Left ventricle myocardium superior (tissue), 1 donor: ENCODE measurements around the gene TPRG1L. TPM values are rescaled to one million over a fixed set of nuclear protein-coding genes. Genes with fewer than 3 reads are reported as not detected.

ENCODE experiments used
- ATAC-seq: fragments of 200-7000 bp; cut with Tn5 transposase; one replicate; pipeline ENCODE4 v1.9.1; 2020; ENCODE audit warnings: mild to moderate bottlenecking, moderate library complexity
- DNase-seq: peaks from one replicate; pipeline ENCODE4 v3.0.0-alpha.2; 2020
- intact Hi-C: fragments of 100-400 bp; cut with micrococcal nuclease; formaldehyde crosslinking; loops from one replicate; pipeline ENCODE4 v1.11.0; 2022
- total RNA-seq: library from RNA; stranded (reverse); fragmentation: NEBNext Ultra II Directional; extraction: Animal tissue kit (Norgen Biotek cat#: 25700); gene quantifications from one replicate; pipeline ENCODE4 v1.2.1, GENCODE V29; 2021
- donor health status: DM: no; HTN: yes; CAD: no; lungs with severe emphysema.

The TPRG1L gene
- total RNA-seq, 1 donor from 2014 or later: 48.6 TPM

- intact Hi-C loops: no loop called here
- DNase-seq: peak; percentile 19
- ATAC-seq: no peak
Observed at GRCh38 chr1:3636531-3636930, 11.7 kb downstream of the TPRG1L start.

- no peak for DNase-seq
- intact Hi-C loops: no loop called here
Observed at GRCh38 chr1:3638027-3638426, 13.2 kb downstream of the TPRG1L start.

GRCh38 chr1:3638676-3639075 is 13.9 kb downstream of the TPRG1L start:
- DNase-seq (no peak), ATAC-seq (no peak)
- intact Hi-C loops: no loop called here

More at GRCh38 chr1:3638027-3638426, 13.2 kb downstream of the TPRG1L start:
- no peak for ATAC-seq

GRCh38 chr1:3639397-3639911 is 14.6 kb downstream of the TPRG1L start:
- DNase-seq (no peak), ATAC-seq (no peak)
- intact Hi-C loops: no loop called here

GRCh38 chr1:3640121-3640837 is 15.5 kb downstream of the TPRG1L start:
- DNase-seq (no peak), ATAC-seq (no peak)
- intact Hi-C loops: no loop called here

GRCh38 chr1:3641046-3641760 is 16.4 kb downstream of the TPRG1L start:
- intact Hi-C loops: no loop called here
- no peak for ATAC-seq
- DNase-seq: no peak

- ATAC-seq: no peak
- intact Hi-C loops: no loop called here
Observed at GRCh38 chr1:3641816-3642215, 17.0 kb downstream of the TPRG1L start.

GRCh38 chr1:3642919-3643675 is 18.3 kb downstream of the TPRG1L start:
- intact Hi-C loops: no loop called here
- no peak for DNase-seq
- ATAC-seq: no peak

More at GRCh38 chr1:3641816-3642215, 17.0 kb downstream of the TPRG1L start:
- DNase-seq: no peak

GRCh38 chr1:3644273-3644672 is 19.5 kb downstream of the TPRG1L start:
- ATAC-seq: no peak
- intact Hi-C loops: no loop called here

GRCh38 chr1:3645247-3645646 is 20.4 kb downstream of the TPRG1L start:
- ATAC-seq: no peak
- DNase-seq: no peak
- intact Hi-C loops: no loop called here

More at GRCh38 chr1:3644273-3644672, 19.5 kb downstream of the TPRG1L start:
- DNase-seq: no peak

GRCh38 chr1:3645666-3646355 is 21.0 kb downstream of the TPRG1L start:
- intact Hi-C loops: no loop called here
- no peak for DNase-seq
- no peak for ATAC-seq

GRCh38 chr1:3646596-3646995 is 21.8 kb downstream of the TPRG1L start:
- ATAC-seq (no peak), DNase-seq (no peak)
- intact Hi-C loops: no loop called here

GRCh38 chr1:3649342-3650247 is 24.8 kb downstream of the TPRG1L start, which contains the start of gene WRAP73:
Gene WRAP73 (minus strand): TSS chr1:3650103. CDS start chr1:3649999, 104 bp downstream.
- DNase-seq (peak; percentile 95), ATAC-seq (peak; percentile 94)
- intact Hi-C loops: no loop called here

- intact Hi-C loops: no loop called here
- no peak for DNase-seq
- no peak for ATAC-seq
Observed at GRCh38 chr1:3650248-3651025, 25.6 kb downstream of the TPRG1L start.

- intact Hi-C loops: no loop called here
- DNase-seq: no peak
- no peak for ATAC-seq
Observed at GRCh38 chr1:3651026-3651929, 26.5 kb downstream of the TPRG1L start.

GRCh38 chr1:3651930-3652547 is 27.2 kb downstream of the TPRG1L start, which contains the start of gene TP73:
Gene TP73 (plus strand): TSS chr1:3652516. CDS start chr1:3682366, 29,850 bp downstream.
- DNase-seq: no peak

More at GRCh38 chr1:3651930-3652547, 27.2 kb downstream of the TPRG1L start, which contains the start of gene TP73:
- intact Hi-C loops: no loop called here
- no peak for ATAC-seq
